A673 (cell line): ENCODE measurements around the gene UBE2E2.

Source experiments
- CTCF ChIP-seq: fragments of 300-800, 200-600 bp; sonication (generic); conservative IDR thresholded peaks from 2 replicates; pipeline ENCODE4 v1.5.1; 2017; ENCODE audit warnings: low read depth, mild to moderate bottlenecking, antibody characterized with exemption, low read length, moderate library complexity, mixed read lengths
- EZH2 ChIP-seq: fragments of 200-600 bp; sonication (generic); IDR thresholded peaks from 2 replicates; pipeline ENCODE4 v1.6.1; 2017; ENCODE audit warnings: borderline replicate concordance, low read depth, mild to moderate bottlenecking, mixed read lengths, antibody characterized with exemption, low read length; ENCODE audit not compliant: poor library complexity, severe bottlenecking

- TF ChIP-seq CTCF (no peak), EZH2 (no peak)
These were observed 426.2 kb downstream of the UBE2E2 start for GRCh38 chr3:23629181-23629894.
